Activated naive CD4-positive, alpha-beta T cell treated with anti-CD3 and anti-CD28 coated beads, Interleukin-2, amount 50 U/mL, for 16 hours (primary cell): ENCODE measurements around the gene TPRN.

Experiments used
- DNase-seq: peaks from one replicate; pipeline ENCODE4 v3.0.0-alpha.2; 2020

The TPRN gene

DNA sequence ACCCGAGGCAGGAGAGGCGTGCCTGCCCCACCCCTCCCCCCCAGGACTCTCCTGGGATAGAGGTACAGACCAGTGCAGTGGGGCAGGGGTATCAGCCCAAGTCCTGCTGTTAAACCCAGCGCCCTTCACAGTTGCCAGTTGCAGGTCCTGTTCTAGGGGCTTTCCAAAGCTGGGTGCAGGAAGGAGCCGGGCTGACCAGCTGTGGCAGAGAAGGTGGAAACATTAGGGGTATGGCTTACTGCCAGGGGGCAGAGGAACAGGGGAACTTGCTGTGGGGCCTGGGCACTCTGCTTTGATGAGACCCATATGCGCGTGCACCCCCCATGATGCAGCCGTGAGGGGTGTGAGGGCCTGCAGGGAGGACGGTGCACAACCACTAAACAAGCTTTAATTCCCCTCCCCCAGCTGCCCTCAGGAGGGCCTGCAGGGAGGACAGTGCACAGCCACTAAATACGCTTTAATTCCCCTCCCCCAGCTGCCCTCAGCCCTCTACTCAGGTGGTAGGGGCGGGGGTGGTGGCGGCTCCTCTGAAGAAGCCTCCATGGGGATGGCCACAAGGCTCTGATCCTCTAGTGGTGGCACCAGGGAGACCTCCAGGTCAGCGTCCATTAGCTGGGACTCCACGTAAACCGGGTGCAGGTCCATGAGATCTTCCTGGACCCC lies 29.9 kb downstream of the TPRN start:
- DNase-seq: no peak

- no peak for DNase-seq
Observed at GRCh38 chr9:137169896-137170358, 30.6 kb downstream of the TPRN start, which contains the start of gene LRRC26. Gene LRRC26, minus strand, starts transcription at chr9:137170051. Its CDS starts 108 bp downstream, at chr9:137169943.

DNA sequence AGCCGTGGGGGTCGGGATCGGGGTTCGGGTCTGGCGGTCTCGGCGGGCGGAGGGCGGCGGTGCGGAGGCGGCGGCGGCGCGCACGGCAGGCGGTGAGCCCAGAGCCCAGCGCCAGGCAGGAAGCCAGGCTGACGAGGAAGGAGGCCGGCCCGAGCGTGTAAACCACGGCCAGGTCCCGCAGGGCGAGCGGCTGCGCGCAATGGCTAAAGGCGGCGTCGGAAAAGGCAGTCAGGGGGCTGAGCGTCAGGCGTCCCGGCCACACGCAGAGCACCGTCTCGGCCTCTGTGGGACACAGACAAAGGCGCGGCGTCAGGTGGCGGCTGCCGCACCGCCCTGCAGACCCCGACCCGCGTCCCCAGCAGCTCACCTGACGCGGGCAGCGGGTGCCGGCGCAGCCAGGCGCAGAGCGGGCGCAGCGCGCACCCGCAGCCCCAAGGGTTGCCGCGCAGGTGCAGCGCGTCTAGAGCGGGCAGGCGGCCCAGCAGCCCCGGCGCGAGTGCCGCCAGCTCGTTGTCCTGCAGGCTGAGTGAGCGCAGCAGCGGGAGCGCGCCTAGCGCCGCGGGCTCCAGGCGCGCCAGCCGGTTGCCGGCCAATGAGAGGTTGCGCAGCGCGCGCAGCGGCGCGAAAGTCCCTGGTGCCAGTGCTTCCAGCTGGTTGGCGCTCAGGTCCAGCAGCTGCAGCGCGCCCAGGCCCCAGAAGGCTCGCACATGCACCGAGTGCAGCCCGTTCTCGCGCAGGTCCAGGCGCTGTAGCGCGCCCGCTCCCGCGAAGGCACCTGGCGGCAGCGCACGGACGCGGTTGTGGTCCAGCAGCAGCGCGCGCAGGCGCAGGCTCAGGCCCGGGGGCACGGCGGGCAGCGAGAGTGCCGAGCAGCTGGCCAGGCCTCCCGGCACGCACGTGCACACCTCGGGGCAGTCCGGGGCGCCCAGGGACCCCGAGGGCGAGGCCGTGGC lies 31.4 kb downstream of the TPRN start:
- no peak for DNase-seq

DNA sequence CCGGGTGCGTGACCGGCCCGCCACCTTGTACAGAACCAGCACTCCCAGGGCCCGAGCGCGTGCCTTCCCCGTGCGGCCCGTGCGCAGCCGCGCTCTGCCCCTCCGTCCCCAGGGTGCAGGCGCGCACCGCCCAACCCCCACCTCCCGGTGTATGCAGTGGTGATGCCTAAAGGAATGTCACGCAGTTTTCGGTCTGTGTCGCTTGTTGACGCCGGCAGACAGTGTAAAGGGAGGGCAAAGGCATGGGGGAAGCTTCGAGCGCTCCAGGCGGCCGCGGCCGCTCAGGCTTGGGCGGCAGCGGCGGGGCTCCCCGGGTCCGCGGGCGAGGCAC lies 32.0 kb downstream of the TPRN start:
- DNase-seq: no peak

DNA sequence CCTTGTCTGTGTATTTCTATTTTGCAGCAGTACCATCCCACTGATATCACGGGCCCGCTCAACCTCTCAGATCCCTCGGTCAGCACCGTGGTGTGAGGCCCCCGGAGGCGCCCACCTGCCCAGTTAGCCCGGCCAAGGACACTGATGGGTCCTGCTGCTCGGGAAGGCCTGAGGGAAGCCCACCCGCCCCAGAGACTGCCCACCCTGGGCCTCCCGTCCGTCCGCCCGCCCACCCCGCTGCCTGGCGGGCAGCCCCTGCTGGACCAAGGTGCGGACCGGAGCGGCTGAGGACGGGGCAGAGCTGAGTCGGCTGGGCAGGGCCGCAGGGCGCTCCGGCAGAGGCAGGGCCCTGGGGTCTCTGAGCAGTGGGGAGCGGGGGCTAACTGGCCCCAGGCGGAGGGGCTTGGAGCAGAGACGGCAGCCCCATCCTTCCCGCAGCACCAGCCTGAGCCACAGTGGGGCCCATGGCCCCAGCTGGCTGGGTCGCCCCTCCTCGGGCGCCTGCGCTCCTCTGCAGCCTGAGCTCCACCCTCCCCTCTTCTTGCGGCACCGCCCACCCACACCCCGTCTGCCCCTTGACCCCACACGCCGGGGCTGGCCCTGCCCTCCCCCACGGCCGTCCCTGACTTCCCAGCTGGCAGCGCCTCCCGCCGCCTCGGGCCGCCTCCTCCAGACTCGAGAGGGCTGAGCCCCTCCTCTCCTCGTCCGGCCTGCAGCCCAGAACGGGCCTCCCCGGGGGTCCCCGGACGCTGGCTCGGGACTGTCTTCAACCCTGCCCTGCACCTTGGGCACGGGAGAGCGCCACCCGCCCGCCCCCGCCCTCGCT lies 32.6 kb downstream of the TPRN start:
- DNase-seq: no peak

- DNase-seq: no peak
Observed at GRCh38 chr9:137167277-137167746, 33.2 kb downstream of the TPRN start.

DNA sequence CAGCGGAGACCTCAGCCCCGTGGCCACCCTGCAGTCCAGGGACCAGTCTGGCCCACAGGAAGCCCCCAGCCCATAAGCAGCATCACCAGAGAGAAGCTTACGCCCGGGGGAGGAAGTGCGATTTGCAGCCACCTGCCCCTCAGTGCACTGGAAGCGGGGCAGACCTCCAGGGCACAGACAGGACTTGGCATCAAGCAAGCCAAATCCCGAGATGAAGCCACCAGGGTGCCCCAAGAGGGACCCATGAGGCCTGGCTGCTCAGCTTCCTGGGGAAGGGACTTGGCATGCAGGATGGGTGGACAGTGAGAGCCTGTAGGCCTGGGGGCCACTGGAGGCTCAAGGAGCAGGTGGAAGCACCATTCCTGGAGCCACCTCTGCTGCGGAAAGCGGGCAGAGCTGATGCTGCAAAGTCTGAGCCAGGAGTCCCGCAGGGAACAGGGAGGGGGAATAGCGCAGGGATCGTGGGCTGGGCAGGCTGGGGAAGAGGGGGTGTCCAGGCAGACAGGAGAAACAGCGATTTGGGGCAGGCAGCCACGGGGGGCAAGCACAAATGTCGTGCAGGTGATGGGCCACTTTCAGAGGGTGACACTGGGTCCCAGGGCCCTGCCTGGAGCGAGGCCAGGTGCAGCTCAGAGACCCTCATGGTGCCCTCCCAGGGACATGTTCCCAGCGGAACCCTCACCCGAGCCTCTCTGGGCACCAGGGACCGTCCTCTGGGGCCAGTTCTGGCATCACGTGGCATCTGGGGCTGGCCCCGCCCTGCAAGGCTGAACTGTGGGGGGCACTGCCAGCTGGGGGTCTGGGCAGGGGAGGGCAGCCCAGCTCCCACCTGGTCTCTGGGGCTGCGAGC lies 33.9 kb downstream of the TPRN start:
- no peak for DNase-seq

GRCh38 chr9:137165250-137165836 lies 35.2 kb downstream of the TPRN start:
- no peak for DNase-seq

- no peak for DNase-seq
Observed at GRCh38 chr9:137164370-137165249, 35.9 kb downstream of the TPRN start.

GRCh38 chr9:137163805-137164204 lies 36.7 kb downstream of the TPRN start:
- DNase-seq: no peak

DNA sequence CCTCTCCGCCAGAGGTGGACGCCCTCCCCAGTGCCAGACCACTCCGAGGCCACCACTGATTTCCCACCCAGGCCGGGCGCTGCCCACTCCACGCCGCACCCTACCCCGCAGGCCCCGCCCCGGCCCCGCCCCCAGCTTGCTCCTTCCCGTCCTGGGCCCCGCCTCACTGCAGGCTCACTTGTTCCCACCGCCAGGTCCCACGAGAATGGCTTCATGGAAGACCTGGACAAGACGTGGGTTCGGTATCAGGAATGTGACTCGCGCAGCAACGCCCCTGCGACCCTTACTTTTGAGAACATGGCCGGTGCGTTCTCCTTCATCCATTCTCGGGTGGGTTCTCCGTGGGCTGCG lies 37.2 kb downstream of the TPRN start:
- DNase-seq: no peak

GRCh38 chr9:137162505-137163364 lies 37.8 kb downstream of the TPRN start:
- DNase-seq: no peak

GRCh38 chr9:137161558-137162486 lies 38.7 kb downstream of the TPRN start:
- DNase-seq: no peak

- no peak for DNase-seq
Observed at GRCh38 chr9:137160716-137161557, 39.6 kb downstream of the TPRN start.

- DNase-seq: no peak
Observed at GRCh38 chr9:137160054-137160425, 40.5 kb downstream of the TPRN start.

- DNase-seq: no peak
Observed at GRCh38 chr9:137159105-137160053, 41.2 kb downstream of the TPRN start.
